ENCODE results near the gene RRAD.
"Not testable (repeated sequence)": the region's sequence is repeated elsewhere in the genome, so short reads cannot be mapped to it uniquely, and the experiment has no call there.

Gene RRAD, protein sequence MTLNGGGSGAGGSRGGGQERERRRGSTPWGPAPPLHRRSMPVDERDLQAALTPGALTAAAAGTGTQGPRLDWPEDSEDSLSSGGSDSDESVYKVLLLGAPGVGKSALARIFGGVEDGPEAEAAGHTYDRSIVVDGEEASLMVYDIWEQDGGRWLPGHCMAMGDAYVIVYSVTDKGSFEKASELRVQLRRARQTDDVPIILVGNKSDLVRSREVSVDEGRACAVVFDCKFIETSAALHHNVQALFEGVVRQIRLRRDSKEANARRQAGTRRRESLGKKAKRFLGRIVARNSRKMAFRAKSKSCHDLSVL

DNA sequence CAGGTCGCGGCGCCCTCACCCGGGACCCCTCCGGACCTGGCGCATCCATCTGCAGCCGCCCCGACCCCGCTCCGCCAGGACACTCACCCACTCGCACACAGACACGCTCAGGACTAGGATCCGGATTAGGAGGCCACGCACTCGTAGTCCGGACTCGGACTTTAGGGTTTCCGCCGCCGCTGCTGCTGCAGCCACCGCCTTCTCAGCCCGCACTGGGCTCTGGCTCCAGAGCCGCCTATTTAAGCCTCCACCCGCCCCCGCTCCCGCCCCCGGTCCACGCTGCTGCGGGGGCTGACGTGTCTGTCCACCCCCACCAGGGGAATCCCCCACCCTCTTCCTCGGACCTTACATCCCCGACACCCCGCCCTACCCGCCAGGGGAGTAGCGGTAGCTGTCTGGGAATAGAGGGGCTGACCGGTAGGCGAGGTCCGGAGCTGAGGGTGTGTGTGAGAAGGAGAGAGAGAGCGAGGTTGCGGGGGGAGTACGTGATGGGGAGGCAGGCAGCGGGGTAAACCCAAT lies at the start of gene RRAD:
TSS of gene RRAD (minus strand) at position 214 of the 519 bp plus-strand sequence. CDS start 356 bp downstream, outside the sequence.
- no peak for DNase-seq

DNA sequence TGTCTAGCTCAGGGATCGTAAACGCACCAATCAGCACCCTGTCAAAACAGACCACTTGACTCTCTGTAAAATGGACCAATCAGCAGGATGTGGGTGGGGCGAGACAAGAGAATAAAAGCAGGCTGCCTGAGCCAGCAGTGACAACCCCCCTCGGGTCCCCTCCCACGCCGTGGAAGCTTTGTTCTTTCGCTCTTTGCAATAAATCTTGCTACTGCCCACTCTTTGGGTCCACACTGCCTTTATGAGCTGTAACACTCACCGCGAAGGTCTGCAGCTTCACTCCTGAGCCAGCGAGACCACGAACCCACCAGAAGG lies 49.6 kb upstream of the RRAD start:
- not testable (repeated sequence) for DNase-seq

DNA sequence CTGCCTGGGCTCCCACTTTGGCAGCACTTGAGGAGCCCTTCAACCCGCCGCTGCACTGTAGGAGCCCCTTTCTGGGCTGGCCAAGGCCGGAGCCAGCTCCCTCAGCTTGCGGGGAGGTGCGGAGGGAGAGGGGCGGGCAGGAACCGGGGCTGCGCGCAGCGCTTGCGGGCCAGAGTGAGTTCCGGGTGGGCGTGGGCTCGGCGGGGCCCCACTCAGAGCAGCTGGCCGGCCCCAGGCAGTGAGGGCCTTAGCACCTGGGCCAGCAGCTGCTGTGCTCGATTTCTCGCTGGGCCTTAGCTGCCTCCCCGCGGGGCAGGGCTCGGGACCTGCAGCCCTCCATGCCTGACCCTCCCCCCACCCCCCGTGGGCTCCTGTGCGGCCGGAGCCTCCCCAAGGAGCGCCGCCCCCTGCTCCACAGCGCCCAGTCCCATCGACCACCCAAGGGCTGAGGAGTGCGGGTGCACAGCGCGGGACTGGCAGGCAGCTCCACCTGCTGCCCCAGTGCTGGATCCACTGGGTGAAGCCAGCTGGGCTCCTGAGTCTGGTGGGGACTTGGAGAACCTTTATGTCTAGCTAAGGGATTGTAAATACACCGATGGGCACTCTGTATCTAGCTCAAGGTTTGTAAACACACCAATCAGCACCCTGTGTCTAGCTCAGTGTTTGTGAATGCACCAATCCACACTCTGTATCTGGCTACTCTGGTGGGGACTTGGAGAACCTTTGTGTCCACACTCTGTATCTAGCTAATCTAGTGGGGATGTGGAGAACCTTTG lies 49.0 kb upstream of the RRAD start:
- not testable (repeated sequence) for DNase-seq

DNA sequence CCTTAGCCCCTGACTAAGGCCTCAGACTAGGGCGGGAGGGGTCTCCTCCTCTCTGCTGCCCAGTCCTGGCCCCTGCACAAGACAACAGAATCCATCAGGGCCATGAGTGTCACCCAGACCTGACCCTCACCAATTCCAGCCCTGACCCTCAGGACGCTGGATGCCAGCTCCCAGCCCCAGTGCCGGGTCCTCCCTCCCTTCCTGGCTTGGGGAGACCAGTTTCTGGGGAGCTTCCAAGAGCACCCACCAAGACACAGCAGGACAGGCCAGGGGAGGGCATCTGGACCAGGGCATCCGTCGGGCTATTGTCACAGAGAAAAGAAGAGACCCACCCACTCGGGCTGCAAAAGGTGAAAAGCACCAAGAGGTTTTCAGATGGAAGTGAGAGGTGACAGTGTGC lies 48.4 kb upstream of the RRAD start:
- DNase-seq, result no peak

DNA sequence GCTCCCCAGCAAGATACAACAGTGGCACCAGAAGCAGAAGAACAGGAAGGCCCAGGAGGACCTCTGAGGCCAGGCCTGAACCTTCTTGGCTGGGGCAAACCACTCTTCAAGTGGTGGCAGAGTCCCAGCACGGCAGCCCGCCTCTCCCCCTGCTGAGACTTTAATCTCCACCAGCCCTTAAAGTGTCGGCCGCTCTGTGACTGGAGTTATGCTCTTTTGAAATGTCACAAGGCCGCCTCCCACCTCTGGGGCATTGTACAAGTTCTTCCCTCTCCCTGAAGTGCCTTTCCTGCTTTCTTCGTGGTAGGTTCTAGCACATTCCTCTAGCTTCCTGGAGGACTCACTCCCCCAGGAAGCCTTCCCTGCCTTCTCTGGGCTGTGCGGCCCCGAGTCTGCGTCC lies 47.6 kb upstream of the RRAD start:
- no peak for DNase-seq

DNA sequence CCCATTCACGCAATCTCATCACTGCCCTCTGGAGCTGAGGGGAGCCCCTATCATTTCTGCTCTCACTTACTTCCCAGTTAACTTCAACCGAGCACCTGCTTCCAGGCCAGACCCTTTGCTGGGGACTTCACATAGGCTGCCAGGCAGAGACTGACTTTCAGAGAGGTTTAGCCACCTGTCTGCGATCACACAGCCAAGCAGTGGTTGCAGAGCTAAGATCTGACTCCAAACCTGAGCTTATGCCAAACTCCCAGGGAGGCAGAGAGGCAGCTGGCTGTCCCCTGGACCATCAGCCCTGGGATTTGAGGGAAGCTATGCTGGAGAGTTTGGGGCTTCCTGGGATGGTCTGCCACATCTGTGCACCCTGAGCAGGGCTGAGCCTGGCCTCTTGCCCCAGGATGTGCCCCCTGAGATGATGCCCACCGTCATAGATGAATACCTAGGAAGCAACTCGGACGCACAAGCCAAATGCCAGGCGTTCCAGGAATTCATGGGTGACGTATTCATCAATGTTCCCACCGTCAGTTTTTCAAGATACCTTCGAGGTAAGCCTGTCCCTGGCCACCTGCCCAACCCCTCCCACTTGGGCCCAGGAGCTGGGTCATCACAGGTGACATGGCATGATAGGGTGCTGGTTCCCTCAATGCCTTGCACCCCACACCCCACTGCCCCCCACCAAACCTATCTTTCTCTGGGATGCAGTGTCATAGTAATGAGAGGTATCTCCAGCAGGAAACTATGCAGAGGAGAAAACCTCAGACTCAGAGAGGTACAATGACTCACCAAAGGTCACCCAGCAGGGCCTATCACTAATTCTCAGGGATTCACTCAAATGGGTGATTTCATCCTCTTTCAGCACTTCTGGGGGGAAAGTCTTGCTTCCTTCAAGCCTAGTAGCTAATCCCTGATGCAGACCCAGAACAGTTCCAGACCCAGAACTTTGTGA lies 45.7 kb upstream of the RRAD start:
- no peak for DNase-seq

DNA sequence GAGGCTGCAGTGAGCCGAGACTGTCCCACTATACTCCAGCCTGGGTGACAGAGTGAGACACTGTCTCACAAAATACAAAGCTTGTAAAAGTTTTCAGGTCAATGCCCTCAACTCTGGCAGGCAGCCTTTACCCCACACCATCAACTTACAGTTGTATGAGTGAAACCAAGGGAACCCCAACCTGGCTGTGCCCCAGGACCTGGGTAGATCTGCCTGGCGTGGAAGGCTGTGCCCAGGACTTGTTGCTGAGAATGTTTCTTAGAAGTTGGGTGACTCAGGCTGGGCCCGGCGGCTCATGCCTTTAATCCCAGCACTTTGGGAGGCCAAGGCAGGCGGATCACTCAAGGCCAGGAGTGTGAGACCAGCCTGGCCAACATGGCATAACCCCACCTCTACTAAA lies 43.5 kb upstream of the RRAD start:
- no peak for DNase-seq

DNA sequence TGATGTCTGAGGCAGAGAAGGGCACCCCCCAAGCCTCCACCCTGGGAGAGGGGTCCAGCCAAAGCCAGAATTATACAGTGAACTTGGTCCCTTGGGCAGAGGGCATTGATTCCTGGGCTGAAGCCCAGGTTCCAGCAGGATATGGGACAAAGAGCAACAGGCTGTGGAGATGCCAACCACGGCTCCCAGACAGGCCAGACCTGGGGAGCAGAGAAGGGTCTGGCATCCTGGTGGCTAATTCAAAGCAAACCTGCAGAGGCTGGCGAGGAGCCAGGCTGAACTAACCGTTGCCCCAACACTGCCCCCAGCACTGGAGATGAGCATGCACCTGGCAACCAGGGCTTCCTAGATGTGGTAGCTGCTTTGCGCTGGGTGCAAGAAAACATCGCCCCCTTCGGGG lies 38.7 kb upstream of the RRAD start:
- DNase-seq, result no peak

DNA sequence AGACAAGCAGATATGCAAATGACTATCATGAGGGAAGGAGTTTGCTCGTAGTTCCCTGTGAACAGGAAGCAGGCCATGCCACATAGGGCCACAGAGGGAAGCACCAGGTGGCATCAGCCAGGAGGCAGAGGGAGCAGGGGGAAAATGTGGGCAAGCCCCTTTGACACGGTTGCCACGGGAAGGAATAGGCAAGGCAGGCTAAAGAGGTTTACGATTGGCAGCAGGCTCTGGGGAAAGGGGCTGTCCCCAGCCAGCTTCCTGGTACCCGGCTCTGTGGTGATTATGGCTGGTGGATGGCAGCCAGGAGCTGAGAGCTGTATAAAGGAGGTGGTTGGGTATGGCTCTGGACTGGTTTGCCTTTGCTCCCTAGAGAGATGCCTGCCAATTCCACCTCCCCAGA lies 36.6 kb upstream of the RRAD start:
- no peak for DNase-seq

DNA sequence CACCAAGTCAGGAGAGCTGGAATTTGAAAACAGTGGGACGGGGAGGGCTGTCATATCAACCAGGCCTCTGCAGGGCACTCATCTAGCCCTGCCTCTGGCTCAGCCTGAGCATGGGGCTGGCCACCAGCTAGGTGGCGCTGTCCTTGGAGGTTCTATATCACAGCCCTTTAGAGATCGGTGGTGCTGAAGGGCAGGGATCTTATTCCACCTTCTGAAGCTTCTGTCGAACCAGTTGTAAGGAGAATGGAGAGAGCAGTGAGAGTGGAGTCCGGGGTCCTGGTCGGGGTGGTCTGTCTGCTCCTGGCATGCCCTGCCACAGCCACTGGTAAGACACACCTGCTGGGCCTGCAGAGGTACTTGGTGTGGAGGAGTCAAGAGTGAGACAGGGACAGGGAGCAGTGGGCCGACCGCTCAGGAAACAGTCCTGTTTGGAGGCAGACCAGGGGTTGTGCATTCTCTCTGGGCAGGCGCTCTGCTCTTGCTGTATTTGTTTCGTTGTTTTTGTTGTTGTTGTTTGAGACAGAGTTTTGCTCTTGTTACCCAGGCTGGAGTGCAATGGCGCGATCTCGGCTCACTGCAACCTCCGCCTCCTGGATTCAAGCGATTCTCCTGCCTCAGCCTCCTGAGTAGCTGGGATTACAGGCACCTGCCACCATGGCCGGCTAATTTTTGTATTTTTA lies 35.9 kb upstream of the RRAD start, which contains the start of gene CES3:
TSS of gene CES3 (plus strand) at position 202 of the 680 bp plus-strand sequence. CDS start at position 244, 42 bp downstream.
- DNase-seq, result peak; percentile 75

DNA sequence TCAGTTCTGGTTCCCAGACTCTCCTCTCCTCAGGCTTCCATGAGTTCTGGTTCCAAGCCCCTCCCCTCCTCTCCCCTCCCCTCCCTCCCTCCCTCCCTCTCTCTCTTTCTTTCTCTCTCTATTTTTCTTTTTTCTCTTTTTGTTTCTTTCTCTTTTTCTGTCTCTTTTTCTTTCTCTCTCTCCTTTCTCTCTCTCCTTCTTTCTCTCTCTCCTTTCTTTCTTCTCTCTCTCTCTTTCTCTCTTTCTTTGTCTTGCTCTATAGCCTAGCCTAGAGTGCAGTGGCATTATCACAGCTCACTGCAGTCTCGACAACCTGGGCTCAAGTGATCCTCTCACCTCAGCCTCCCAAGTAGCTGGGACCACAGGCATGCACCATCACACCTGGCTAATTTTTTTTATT lies 34.9 kb upstream of the RRAD start:
- DNase-seq, result no peak

DNA sequence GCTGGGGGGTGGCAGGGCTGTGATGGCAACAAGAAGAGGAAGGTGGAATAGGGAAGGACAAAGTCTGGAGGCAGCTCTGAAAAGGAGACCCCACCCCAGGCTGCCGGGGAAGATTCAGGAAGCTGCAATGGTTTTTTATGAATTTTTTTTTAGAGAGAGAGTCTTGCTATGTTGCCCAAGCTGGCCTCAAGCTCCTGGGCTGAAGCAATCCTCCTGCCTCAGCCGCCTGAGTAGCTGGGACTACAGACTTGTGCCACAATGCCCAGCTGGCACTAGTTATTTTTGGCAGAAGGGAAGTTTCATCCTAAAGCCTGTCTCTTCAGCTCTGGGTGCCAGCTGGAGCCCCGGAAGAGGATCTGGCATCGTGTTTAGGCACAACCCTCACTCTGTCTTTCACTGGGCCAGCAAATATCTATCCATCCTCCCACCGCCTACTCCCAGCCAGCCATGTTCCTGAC lies 34.4 kb upstream of the RRAD start:
- DNase-seq, result no peak

DNA sequence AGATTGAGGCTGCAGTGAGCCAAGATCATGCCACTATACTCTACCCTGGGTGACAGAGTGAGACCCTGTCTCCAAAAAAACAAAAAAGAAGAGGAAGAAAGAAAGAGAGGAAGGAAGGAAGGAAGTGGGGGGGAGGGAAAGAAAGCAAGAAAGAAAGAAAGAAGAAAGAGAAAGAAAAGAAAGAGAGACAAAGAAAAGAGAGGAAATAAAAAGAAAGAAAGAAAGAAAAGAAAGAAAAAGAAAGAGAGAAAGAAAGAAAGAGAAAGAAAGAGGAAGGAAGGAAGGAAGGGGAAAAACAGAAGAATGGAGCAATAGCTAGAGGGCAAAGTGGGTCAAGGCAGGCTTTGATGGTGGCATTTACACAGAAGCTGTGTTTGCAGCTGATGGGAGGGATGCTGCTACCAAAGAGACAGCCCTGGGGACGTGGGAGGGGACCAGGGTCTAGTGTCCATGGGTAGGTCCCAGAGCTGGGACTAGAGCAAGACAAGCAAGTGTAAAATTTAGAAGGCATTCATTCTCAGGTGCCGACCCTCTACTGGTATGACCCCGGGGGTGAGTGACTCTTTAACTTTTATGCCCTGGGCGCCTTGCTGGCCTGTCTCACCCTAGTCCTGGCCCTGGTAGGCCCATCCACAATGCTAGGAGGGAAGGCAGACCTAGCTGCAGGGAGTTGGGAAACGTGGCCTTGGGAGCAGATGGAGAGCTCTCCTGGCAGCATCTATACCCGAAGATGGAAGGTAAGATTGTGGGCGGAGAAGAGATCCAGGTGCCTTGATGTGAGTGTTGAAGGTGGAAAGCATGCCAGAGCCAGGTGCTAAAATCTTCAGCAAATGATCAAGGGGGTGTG lies 33.7 kb upstream of the RRAD start:
- DNase-seq, result no peak

DNA sequence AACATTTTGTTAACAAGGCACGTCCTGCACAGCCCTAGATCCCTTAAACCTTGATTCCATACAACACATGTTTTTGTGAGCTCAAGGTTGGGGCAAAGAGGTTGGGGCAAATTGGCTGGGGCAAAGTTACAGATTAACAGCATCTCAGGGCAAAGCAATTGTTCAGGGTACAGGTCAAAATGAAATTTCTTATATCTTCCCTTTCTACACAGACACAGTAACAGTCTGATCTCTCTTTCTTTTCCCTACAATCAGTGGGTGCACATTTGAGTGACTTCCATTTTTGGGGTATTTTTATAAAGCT lies 30.8 kb upstream of the RRAD start:
- not testable (repeated sequence) for DNase-seq

DNA sequence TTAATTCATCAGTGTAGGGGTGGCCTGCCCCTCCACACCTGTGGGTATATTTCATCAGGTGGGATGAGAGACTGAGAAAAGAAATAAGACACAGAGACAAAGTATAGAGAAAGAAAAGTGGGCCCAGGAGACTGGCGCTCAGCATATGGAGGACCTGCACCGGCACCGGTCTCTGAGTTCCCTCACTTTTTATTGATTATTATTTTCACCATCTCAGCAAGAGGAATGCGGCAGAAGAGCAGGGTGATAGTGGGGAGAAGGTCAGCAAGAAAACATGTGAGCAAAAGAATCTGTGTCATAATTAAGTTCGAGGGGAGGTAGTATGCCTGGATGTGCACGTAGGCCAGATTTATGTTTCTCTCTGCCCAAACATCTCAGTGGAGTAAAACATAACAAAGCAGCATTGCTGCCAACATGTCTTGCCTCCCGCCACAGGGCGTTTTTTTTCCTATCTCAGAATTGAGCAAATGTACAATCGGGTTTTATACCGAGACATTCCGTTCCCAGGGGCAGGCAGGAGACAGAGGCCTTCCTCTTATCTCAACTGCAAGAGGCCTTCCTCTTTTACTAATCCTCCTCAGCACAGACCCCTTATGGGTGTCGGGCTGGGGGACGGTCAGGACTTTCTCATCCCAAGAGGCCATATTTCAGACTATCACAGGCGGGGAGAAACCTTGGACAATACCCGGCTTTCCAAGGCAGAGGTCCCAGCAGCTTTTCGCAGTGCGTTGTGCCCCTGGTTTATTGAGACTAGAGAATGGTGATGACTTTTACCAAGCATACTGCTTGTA lies 30.2 kb upstream of the RRAD start:
- DNase-seq, result not testable (repeated sequence)

DNA sequence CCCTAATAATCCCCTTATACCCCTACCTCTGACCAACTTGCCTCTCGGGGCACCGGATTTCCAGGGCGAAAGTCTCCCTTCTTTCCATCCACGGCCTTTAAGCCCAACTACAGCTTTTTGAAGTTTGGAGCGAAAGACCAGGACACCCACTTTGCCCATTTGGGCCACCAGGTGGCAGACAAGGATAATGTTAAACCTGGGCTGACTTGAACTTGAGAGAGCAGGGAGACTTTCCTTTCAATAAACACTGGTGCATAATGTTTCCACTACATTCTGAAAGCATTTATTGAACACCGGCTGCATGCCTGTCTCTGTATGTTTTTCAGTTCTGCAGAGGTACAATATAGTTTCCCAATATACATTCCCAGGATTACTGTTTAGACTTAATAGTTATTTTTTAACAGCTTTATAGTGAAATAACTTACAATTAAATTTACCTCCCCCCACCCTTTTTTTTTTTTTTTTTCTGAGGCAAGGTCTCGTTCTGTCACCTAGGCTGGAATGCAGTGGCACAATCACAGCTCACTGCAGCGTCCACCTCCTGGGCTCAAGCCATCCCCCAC lies 28.8 kb upstream of the RRAD start:
- DNase-seq, result peak; percentile 41

DNA sequence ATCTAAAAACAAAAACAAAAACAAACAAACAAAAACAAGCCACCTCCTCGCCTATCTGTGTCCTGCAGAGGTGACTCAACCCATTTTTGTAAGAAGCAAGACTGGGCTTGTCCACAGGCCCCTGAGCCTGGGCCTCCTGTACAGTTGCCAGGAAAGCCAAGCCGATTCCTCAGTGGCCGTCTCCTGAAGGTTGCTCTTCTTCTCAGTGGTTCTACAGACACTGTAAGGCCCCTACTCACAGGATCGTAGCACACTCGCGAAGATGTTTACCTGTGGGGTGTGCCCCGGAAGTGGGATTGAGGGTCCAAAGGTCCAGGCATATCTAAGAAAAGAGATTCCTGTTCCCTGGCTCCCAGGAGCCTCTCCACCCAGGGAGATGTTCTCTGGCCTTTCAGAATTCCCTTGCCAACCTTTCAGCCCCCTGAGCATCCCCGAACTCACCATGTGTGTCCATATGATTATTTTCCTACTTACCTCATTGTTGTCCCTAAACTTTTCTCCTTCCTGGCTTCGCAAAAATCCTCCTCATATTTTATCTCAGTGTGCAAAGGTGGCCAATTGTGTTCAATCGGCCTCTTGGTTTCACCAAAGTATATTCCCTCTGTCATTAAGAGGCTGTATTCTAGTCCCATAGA lies 28.2 kb upstream of the RRAD start:
- DNase-seq, result no peak

DNA sequence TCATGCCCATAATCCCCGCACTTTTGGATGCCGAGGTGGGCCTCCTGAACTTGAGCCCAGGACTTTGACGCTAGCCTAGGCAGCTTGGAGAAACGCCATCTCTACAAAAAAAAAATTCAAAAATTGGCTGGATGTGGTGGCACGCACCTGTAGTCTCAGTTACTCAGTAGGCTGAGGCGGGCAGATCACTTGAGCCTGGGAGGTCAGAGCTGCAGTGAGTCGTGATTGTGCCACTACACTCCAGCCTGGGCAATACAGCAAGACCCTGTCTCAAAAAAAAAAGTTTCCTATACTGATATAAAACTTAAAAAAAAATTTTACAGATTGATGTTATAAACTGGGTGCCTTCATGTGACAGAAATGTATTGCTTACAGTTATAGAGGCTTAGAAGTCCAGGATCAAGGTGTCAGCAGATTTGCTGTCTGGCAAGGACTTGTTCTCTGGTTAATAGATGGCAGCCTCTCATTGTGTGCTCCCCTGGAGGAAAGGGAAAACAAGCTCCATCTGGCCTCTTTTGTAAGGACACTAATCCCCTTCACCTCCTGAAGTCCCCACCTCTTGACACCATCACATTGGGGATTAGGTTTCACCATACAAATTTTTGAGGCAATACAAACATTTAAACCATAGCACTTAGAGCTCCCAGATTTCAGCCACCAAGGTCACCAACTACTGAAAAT lies 27.2 kb upstream of the RRAD start:
- no peak for DNase-seq
